ENCODE data around the gene NPR3. TPM values are rescaled to one million over a fixed set of nuclear protein-coding genes. Genes with fewer than 3 reads are reported as not detected.

Gene NPR3
- total RNA-seq, 4 donors from 2014 or later: 2.4 to 18.8 (median 10.9) TPM

- intact Hi-C loops (cut with DNase I; ENCODE audit: low total_unique reads): no loop called here
- WGBS, 2 donors: 25 to 29% methylated on average over 6 of the region's 6 CpGs
- TF ChIP-seq POLR2A (IDR thresholded peaks at IDR 0.05) (no peak), CTCF (IDR thresholded peaks at IDR 0.05) (no peak)
- no peak overlapping the region for H3K4me3 ChIP-seq (ENCODE audit: low read depth, poor library complexity, severe bottlenecking)
- no peak for DNase-seq (ENCODE audit: low spot score in 2 of 2)
These were observed 95.0 kb downstream of the NPR3 start for GRCh38 chr5:32805971-32806638.

- H3K4me3 ChIP-seq (ENCODE audit: low read depth, poor library complexity, severe bottlenecking): no peak overlapping the region
- intact Hi-C loops (cut with DNase I; ENCODE audit: low total_unique reads): no loop called here
- no peak for DNase-seq (ENCODE audit: low spot score in 2 of 2)
- TF ChIP-seq POLR2A (IDR thresholded peaks at IDR 0.05) (no peak), CTCF (IDR thresholded peaks at IDR 0.05) (no peak)
- 73 to 95% methylated on average over 1 of the region's 1 CpG for WGBS, 2 donors
These were observed 97.7 kb downstream of the NPR3 start for GRCh38 chr5:32808783-32809182.

GRCh38 chr5:32810804-32811203 is 99.7 kb downstream of the NPR3 start:
- H3K4me3 ChIP-seq (ENCODE audit: low read depth, poor library complexity, severe bottlenecking): no peak overlapping the region
- TF ChIP-seq POLR2A (IDR thresholded peaks at IDR 0.05) (no peak), CTCF (IDR thresholded peaks at IDR 0.05) (no peak)
- no peak for DNase-seq (ENCODE audit: low spot score in 2 of 2)
- intact Hi-C loops (cut with DNase I; ENCODE audit: low total_unique reads): no loop called here
- 29 to 33% methylated on average over 2 of the region's 2 CpGs for WGBS, 2 donors

- WGBS, 2 donors: 87 to 98% methylated on average over 5 of the region's 5 CpGs
- DNase-seq (ENCODE audit: low spot score in 2 of 2): no peak
- no peak overlapping the region for H3K4me3 ChIP-seq (ENCODE audit: low read depth, poor library complexity, severe bottlenecking)
- intact Hi-C loops (cut with DNase I; ENCODE audit: low total_unique reads): no loop called here
- TF ChIP-seq POLR2A (IDR thresholded peaks at IDR 0.05) (no peak), CTCF (IDR thresholded peaks at IDR 0.05) (no peak)
These were observed 101.3 kb downstream of the NPR3 start for GRCh38 chr5:32812399-32812798.

GRCh38 chr5:32814141-32814540 is 103.0 kb downstream of the NPR3 start:
- no peak overlapping the region for H3K4me3 ChIP-seq (ENCODE audit: low read depth, poor library complexity, severe bottlenecking)
- DNase-seq (ENCODE audit: low spot score in 2 of 2): no peak
- no peak for TF ChIP-seq POLR2A (IDR thresholded peaks at IDR 0.05)
- no peak for TF ChIP-seq CTCF (IDR thresholded peaks at IDR 0.05)
- intact Hi-C loops (cut with DNase I; ENCODE audit: low total_unique reads): no loop called here

GRCh38 chr5:32814620-32815019 is 103.5 kb downstream of the NPR3 start:
- intact Hi-C loops (cut with DNase I; ENCODE audit: low total_unique reads): no loop called here
- TF ChIP-seq CTCF (IDR thresholded peaks at IDR 0.05) (no peak), POLR2A (IDR thresholded peaks at IDR 0.05) (no peak)
- H3K4me3 ChIP-seq (ENCODE audit: low read depth, poor library complexity, severe bottlenecking): no peak overlapping the region
- DNase-seq (ENCODE audit: low spot score in 2 of 2): no peak
